Adrenal gland (tissue), 12 donors: Measurements from ENCODE around the gene EXD3. TPM values are rescaled to one million over a fixed set of nuclear protein-coding genes. Genes with fewer than 3 reads are reported as not detected.
A peak's percentile ranks its signal among the peaks of the same experiment; 100 is the strongest.

Experiments
- DNase-seq, 7 donors: peaks; one replicate each; pipeline ENCODE4 v3.0.0-alpha.2; 2019 to 2020
- H3K27ac ChIP-seq, 5 donors: fragments of 200-600 bp; sonication (generic) in 4 of 5; 1 replicate in 3 of 5; 2 replicates in 2 of 5; pipeline versions ENCODE4 v1.5.1 to v1.8.0; 2016 to 2020; ENCODE audit warnings: mild to moderate bottlenecking in 1 of 5
- H3K27me3 ChIP-seq: fragments of 200-600 bp; 2 replicates; pipeline ENCODE4 v1.8.0; 2021
- H3K36me3 ChIP-seq, 2 donors: fragments of 200-600 bp; replicated peaks in 1 of 2; 1 replicate in 1 of 2; 2 replicates in 1 of 2; pipeline versions ENCODE4 v1.5.1 to v1.8.0; 2018 to 2022
- H3K4me1 ChIP-seq, 2 donors: fragments of 200-600 bp; replicated peaks in 1 of 2; 1 replicate in 1 of 2; 2 replicates in 1 of 2; pipeline versions ENCODE4 v1.5.1 to v1.8.0; 2018 to 2021
- H3K4me3 ChIP-seq, 4 donors: fragments of 200-600 bp; sonication (generic) in 3 of 4; one replicate each; pipeline ENCODE4 v1.5.1; 2016 to 2018
- H3K9me3 ChIP-seq, 3 donors: fragments of 200-600 bp; sonication (generic) in 1 of 3; replicated peaks in 1 of 3; 1 replicate in 2 of 3; 2 replicates in 1 of 3; pipeline versions ENCODE4 v1.5.1 to v1.8.0; 2016 to 2021
- CTCF ChIP-seq, 6 experiments: fragments of 450-650 bp in 4 of 6; fragments of 200-600 bp in 2 of 6; sonication (generic) in 1 of 6; IDR thresholded peaks; 1 replicate in 5 of 6; 2 replicates in 1 of 6; pipeline versions ENCODE4 v1.5.1 to v1.8.0; 2016 to 2021; ENCODE audit warnings: antibody characterized with exemption in 6 of 6, mild to moderate bottlenecking in 2 of 6, moderate library complexity in 1 of 6
- POLR2A ChIP-seq, 2 donors: fragments of 450-650 bp; IDR thresholded peaks; one replicate each; pipeline ENCODE4 v1.6.1; 2017; ENCODE audit warnings: antibody characterized with exemption in 2 of 2, mild to moderate bottlenecking in 2 of 2, moderate library complexity in 1 of 2
- WGBS, 4 donors: extraction: QIAGEN DNeasy Blood & Tissue Kit in 2 of 4; methylation state at CpG; one replicate each; pipeline versions ENCODE4 v1.1.5 to v1.1.7; 2013 to 2017; 5-methylcytosine and 5-hydroxymethylcytosine counted together
- intact Hi-C, 2 donors: fragments of 100-400 bp; cut with DNase I; formaldehyde crosslinking; loops; one replicate each; pipeline versions ENCODE4 v1.14.1 to v1.15.0; 2022 to 2023
- polyA plus RNA-seq, 3 donors: library from polyadenylated mRNA; stranded (reverse); fragments of 200-250 nt in 2 of 3; fragments of 350-450 nt in 1 of 3; fragmentation: Illumina TruSeq in 1 of 3; extraction: RNeasy Lipid Tissue Mini Kit (QIAGEN cat#74804) in 1 of 3; gene quantifications; one replicate each; pipeline ENCODE4 v1.2.3, GENCODE V29; 2013 to 2014
- total RNA-seq, 9 donors: library from RNA; depleted of rRNA in 4 of 9; stranded (reverse); fragments of >200 nt in 4 of 9; fragments of 120-200 nt in 1 of 9; fragmentation: NEBNext Ultra II Directional in 1 of 9; extraction: Animal tissue kit (Norgen Biotek cat#: 25700) in 1 of 9; gene quantifications; one replicate each; pipeline versions ENCODE4 v1.1.0 to v1.2.4, GENCODE V29; 2013 to 2023
- donor health status: healthy with polysubstance abuse.
- donor health status: Bipolar disorder and iron deficiency.
- donor health status: DM: yes; HTN: yes; CAD: no.
- donor health status: DM: no; HTN: no; CAD: no.
- donor health status: DM: no; HTN: no; CAD: no.
- donor health status: DM: yes; HTN: yes; CAD: no.

EXD3 gene
- total and polyA plus RNA-seq, 12 donors, result 1.2 to 111 (median 23.9) TPM

- Histone ChIP-seq H3K4me1 (no peaks in the 10 kb centered on the region), H3K27ac (no peak overlapping the region), H3K36me3 (no peaks in the 10 kb centered on the region), H3K27me3 (no peaks in the 10 kb centered on the region), H3K4me3 (no peak overlapping the region), H3K9me3 (no peaks in the 10 kb centered on the region)
- intact Hi-C loops, result no loop called here
- peak in 3 of 7 donors; percentile 4 to 9 (median 8) for DNase-seq
- TF ChIP-seq POLR2A (IDR thresholded peaks at IDR 0.05) (no peak), CTCF (IDR thresholded peaks at IDR 0.05) (no peak)
- WGBS, 4 donors, result 78 to 90% (median 87%) methylated on average over 11 to 38 of the region's 38 CpGs
These were observed 55.2 kb downstream of the EXD3 start for GRCh38 chr9:137367506-137368430.

DNA sequence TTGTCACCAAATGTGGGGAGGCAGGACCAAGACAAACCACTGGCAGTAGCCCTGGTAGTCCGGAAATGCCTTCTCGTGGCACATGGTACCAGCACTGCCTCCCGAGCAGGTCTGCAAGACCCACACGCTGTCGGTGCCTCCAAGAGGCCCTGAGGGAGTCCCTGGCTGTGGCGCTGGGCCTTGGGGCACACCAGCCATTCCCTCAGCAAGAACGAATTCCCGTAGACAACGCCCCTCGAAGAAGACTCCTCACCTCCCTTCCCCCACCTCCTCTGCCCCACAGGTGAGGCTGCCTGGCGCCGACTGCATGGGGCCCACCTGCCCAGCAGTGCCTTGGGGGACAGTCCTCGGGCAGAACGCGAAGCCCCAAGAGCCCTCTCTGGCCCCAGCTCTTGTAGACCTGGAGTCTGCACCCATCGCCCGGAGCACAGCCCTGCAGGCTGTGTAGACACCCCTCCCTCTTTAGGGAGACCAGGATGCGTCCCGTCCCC lies 56.0 kb downstream of the EXD3 start:
- Histone ChIP-seq H3K27me3 (no peaks in the 10 kb centered on the region), H3K36me3 (no peaks in the 10 kb centered on the region), H3K4me3 (no peak overlapping the region), H3K27ac (no peak overlapping the region), H3K9me3 (no peaks in the 10 kb centered on the region), H3K4me1 (no peaks in the 10 kb centered on the region)
- 95 to 100% (median 97%) methylated on average over 7 to 19 of the region's 19 CpGs for WGBS, 4 donors
- DNase-seq, result peak in 2 of 7 donors; percentile 2 to 6
- TF ChIP-seq POLR2A (IDR thresholded peaks at IDR 0.05) (no peak), CTCF (IDR thresholded peaks at IDR 0.05) (no peak)
- intact Hi-C loops, result no loop called here

DNA sequence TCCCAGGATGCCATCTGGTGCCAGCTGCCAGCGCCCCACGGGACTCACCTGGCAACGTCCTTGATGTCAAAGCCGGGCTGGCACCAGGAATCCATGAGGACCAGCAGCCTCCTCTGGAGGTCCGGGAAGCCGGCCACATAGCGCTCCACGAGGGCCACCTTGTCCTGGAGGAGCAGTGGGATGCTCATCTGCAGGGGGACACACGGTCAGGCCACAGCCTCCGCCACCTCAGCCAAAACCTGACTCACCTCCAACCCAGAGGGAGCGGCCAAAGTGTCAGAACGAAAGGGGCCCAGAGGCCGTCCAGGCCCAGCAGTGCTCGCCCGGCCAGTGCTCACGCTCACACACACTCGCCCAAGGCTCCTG lies 56.5 kb downstream of the EXD3 start:
- H3K36me3 ChIP-seq, result no peaks in the 10 kb centered on the region
- TF ChIP-seq CTCF (IDR thresholded peaks at IDR 0.05), result no peak
- intact Hi-C loops, result no loop called here
- no peaks in the 10 kb centered on the region for H3K4me1 ChIP-seq
- no peaks in the 10 kb centered on the region for H3K9me3 ChIP-seq
- H3K27ac ChIP-seq, result no peak overlapping the region
- 86 to 96% (median 93%) methylated on average over 8 to 17 of the region's 17 CpGs for WGBS, 4 donors
- H3K27me3 ChIP-seq, result no peaks in the 10 kb centered on the region
- no peak overlapping the region for H3K4me3 ChIP-seq
- DNase-seq, result peak in 3 of 7 donors; percentile 5 to 14 (median 8)

- Histone ChIP-seq H3K4me1 (no peaks in the 10 kb centered on the region), H3K9me3 (no peaks in the 10 kb centered on the region), H3K27me3 (no peaks in the 10 kb centered on the region), H3K4me3 (no peak overlapping the region), H3K27ac (no peak overlapping the region), H3K36me3 (no peaks in the 10 kb centered on the region)
- peak in 1 of 7 donors; percentile 2 for DNase-seq
- 86 to 91% (median 87%) methylated on average over 17 to 20 of the region's 20 CpGs for WGBS, 4 donors
- TF ChIP-seq POLR2A (IDR thresholded peaks at IDR 0.05) (no peak), CTCF (IDR thresholded peaks at IDR 0.05) (no peak)
- intact Hi-C loops, result no loop called here
These were observed 57.2 kb downstream of the EXD3 start for GRCh38 chr9:137365552-137366444.
